Mesendoderm (in vitro differentiated cells): ENCODE results near the gene SLC8A3.

ENCODE experiments used
- DNase-seq: peaks from one replicate; pipeline ENCODE4 v3.0.0; 2013
- H2AK5ac ChIP-seq: 2 replicates; pipeline ENCODE4 v1.6.1; 2013; ENCODE audit warnings: low read length, inconsistent platforms
- H2BK120ac ChIP-seq: 2 replicates; pipeline ENCODE4 v1.6.1; 2013; ENCODE audit warnings: low read depth, mild to moderate bottlenecking, low read length, moderate library complexity, mixed read lengths
- H2BK15ac ChIP-seq: replicated peaks from 2 replicates; pipeline ENCODE4 v1.6.1; 2013; ENCODE audit warnings: low read depth, mild to moderate bottlenecking, moderate library complexity
- H2BK5ac ChIP-seq: 2 replicates; pipeline ENCODE4 v1.6.1; 2013; ENCODE audit warnings: low read length, inconsistent platforms
- H3K18ac ChIP-seq: 2 replicates; pipeline ENCODE4 v1.6.1; 2013; ENCODE audit warnings: mild to moderate bottlenecking, low read length, mixed read lengths
- H3K23ac ChIP-seq: one replicate; pipeline ENCODE4 v1.6.1; 2013; ENCODE audit warnings: low read length
- H3K27ac ChIP-seq: 2 replicates; pipeline ENCODE4 v1.5.1; 2013; ENCODE audit warnings: low read depth, mild to moderate bottlenecking, inconsistent platforms, low read length, moderate library complexity
- H3K27me3 ChIP-seq: 2 replicates; pipeline ENCODE4 v1.6.1; 2013; ENCODE audit warnings: low read length, control low read depth, mild to moderate bottlenecking, inconsistent platforms; ENCODE audit not compliant: insufficient read depth, poor library complexity
- H3K36me3 ChIP-seq: 2 replicates; pipeline ENCODE4 v1.6.1; 2013; ENCODE audit warnings: low read length, inconsistent platforms; ENCODE audit not compliant: control insufficient read depth, insufficient read depth
- H3K4ac ChIP-seq: one replicate; pipeline ENCODE4 v1.6.1; 2013; ENCODE audit warnings: low read depth, mild to moderate bottlenecking, low read length, moderate library complexity
- H3K4me1 ChIP-seq: 2 replicates; pipeline ENCODE4 v1.6.1; 2013; ENCODE audit warnings: low read depth, low read length, inconsistent platforms; ENCODE audit not compliant: control insufficient read depth
- H3K4me2 ChIP-seq: 2 replicates; pipeline ENCODE4 v1.6.1; 2013; ENCODE audit warnings: low read length
- H3K4me3 ChIP-seq: 2 replicates; pipeline ENCODE4 v1.5.1; 2013; ENCODE audit warnings: mild to moderate bottlenecking, low read length
- H3K56ac ChIP-seq: one replicate; pipeline ENCODE4 v1.6.1; 2013; ENCODE audit warnings: low read length
- H3K79me1 ChIP-seq: 2 replicates; pipeline ENCODE4 v1.6.1; 2013; ENCODE audit warnings: low read length, inconsistent platforms
- H3K79me2 ChIP-seq: 2 replicates; pipeline ENCODE4 v1.6.1; 2013; ENCODE audit warnings: mild to moderate bottlenecking, low read length; ENCODE audit not compliant: control insufficient read depth, insufficient read depth
- H3K9ac ChIP-seq: 2 replicates; pipeline ENCODE4 v1.6.1; 2013; ENCODE audit warnings: low read length, inconsistent platforms
- H4K5ac ChIP-seq: one replicate; pipeline ENCODE4 v1.6.1; 2013; ENCODE audit warnings: low read length
- H4K8ac ChIP-seq: one replicate; pipeline ENCODE4 v1.6.1; 2013; ENCODE audit warnings: low read depth, mild to moderate bottlenecking, control low read depth, low read length, moderate library complexity
- WGBS: extraction: QIAGEN DNeasy Blood & Tissue Kit; methylation state at CpG from one replicate; pipeline ENCODE4 v1.1.7; 2013; ENCODE audit warnings: low lambda C conversion rate, missing lambda C conversion rate; ENCODE audit not compliant: insufficient coverage; ENCODE audit errors: extremely low coverage; 5-methylcytosine and 5-hydroxymethylcytosine counted together

Gene SLC8A3

GRCh38 chr14:70033116-70033515, 155.6 kb downstream of the SLC8A3 start:
- no peak overlapping the region for H2BK15ac ChIP-seq
- H3K79me2 ChIP-seq: no peaks in the 10 kb centered on the region
- H3K9ac ChIP-seq: no peak overlapping the region
- H2AK5ac ChIP-seq: no peak overlapping the region
- peaks cover 6% of the 10 kb centered on the region for H3K4me1 ChIP-seq
- WGBS: no CpG with 5 or more reads among the region's 8 CpGs
- H3K79me1 ChIP-seq: no peaks in the 10 kb centered on the region
- no peak for DNase-seq
- H3K56ac ChIP-seq: no peak overlapping the region
- no peak overlapping the region for H3K18ac ChIP-seq
- no peaks in the 10 kb centered on the region for H3K36me3 ChIP-seq
- no peak overlapping the region for H4K5ac ChIP-seq
- no peak overlapping the region for H3K23ac ChIP-seq
- H3K4me3 ChIP-seq: no peak overlapping the region
- no peaks in the 10 kb centered on the region for H3K27me3 ChIP-seq
- H4K8ac ChIP-seq: no peak overlapping the region
- H2BK120ac ChIP-seq: no peak overlapping the region
- no peak overlapping the region for H3K27ac ChIP-seq
- H2BK5ac ChIP-seq: no peak overlapping the region
- H3K4me2 ChIP-seq: no peak overlapping the region
- H3K4ac ChIP-seq: no peak overlapping the region

GRCh38 chr14:70032447-70032846, 156.3 kb downstream of the SLC8A3 start:
- no peak overlapping the region for H3K23ac ChIP-seq
- H3K4ac ChIP-seq: no peak overlapping the region
- DNase-seq: peak; percentile 79
- H3K36me3 ChIP-seq: no peaks in the 10 kb centered on the region
- WGBS: no CpG with 5 or more reads among the region's 3 CpGs
- H3K4me1 ChIP-seq: peaks cover 6% of the 10 kb centered on the region
- H3K27me3 ChIP-seq: no peaks in the 10 kb centered on the region
- H2BK5ac ChIP-seq: no peak overlapping the region
- H2BK15ac ChIP-seq: no peak overlapping the region
- H3K4me2 ChIP-seq: no peak overlapping the region
- no peak overlapping the region for H2AK5ac ChIP-seq
- H3K56ac ChIP-seq: no peak overlapping the region
- H3K79me1 ChIP-seq: no peaks in the 10 kb centered on the region
- H2BK120ac ChIP-seq: no peak overlapping the region
- H3K4me3 ChIP-seq: no peak overlapping the region
- no peak overlapping the region for H4K8ac ChIP-seq
- no peak overlapping the region for H3K9ac ChIP-seq
- H3K27ac ChIP-seq: no peak overlapping the region
- H3K79me2 ChIP-seq: no peaks in the 10 kb centered on the region
- no peak overlapping the region for H4K5ac ChIP-seq
- no peak overlapping the region for H3K18ac ChIP-seq

GRCh38 chr14:70032016-70032415, 156.7 kb downstream of the SLC8A3 start:
- no peak overlapping the region for H3K23ac ChIP-seq
- no peak overlapping the region for H4K8ac ChIP-seq
- H3K79me2 ChIP-seq: no peaks in the 10 kb centered on the region
- H3K18ac ChIP-seq: no peak overlapping the region
- H3K79me1 ChIP-seq: no peaks in the 10 kb centered on the region
- no peaks in the 10 kb centered on the region for H3K36me3 ChIP-seq
- H3K27ac ChIP-seq: no peak overlapping the region
- H3K4me1 ChIP-seq: peaks cover 6% of the 10 kb centered on the region
- H2BK120ac ChIP-seq: no peak overlapping the region
- no peak overlapping the region for H3K56ac ChIP-seq
- no peak overlapping the region for H2BK15ac ChIP-seq
- no peak for DNase-seq
- H3K27me3 ChIP-seq: no peaks in the 10 kb centered on the region
- no peak overlapping the region for H3K4ac ChIP-seq
- no peak overlapping the region for H2BK5ac ChIP-seq
- no peak overlapping the region for H3K9ac ChIP-seq
- WGBS: no CpG with 5 or more reads among the region's 9 CpGs
- no peak overlapping the region for H3K4me2 ChIP-seq
- H2AK5ac ChIP-seq: no peak overlapping the region
- H3K4me3 ChIP-seq: no peak overlapping the region
- H4K5ac ChIP-seq: no peak overlapping the region

- H2AK5ac ChIP-seq: no peak overlapping the region
- no peak overlapping the region for H4K8ac ChIP-seq
- H3K56ac ChIP-seq: no peak overlapping the region
- H3K79me1 ChIP-seq: no peaks in the 10 kb centered on the region
- no peak overlapping the region for H3K4me2 ChIP-seq
- no peak overlapping the region for H3K4me3 ChIP-seq
- H2BK5ac ChIP-seq: no peak overlapping the region
- no peaks in the 10 kb centered on the region for H3K36me3 ChIP-seq
- no peaks in the 10 kb centered on the region for H3K79me2 ChIP-seq
- H2BK120ac ChIP-seq: no peak overlapping the region
- H3K27ac ChIP-seq: no peak overlapping the region
- H3K9ac ChIP-seq: no peak overlapping the region
- H3K23ac ChIP-seq: no peak overlapping the region
- no peak overlapping the region for H4K5ac ChIP-seq
- H3K4ac ChIP-seq: no peak overlapping the region
- H3K4me1 ChIP-seq: peaks cover 6% of the 10 kb centered on the region
- DNase-seq: no peak
- no peak overlapping the region for H3K18ac ChIP-seq
- WGBS: no CpG with 5 or more reads among the region's 6 CpGs
- H2BK15ac ChIP-seq: no peak overlapping the region
- H3K27me3 ChIP-seq: no peaks in the 10 kb centered on the region
Observed at GRCh38 chr14:70029296-70030132, 159.2 kb downstream of the SLC8A3 start.

- no peak overlapping the region for H2BK5ac ChIP-seq
- no peak overlapping the region for H3K23ac ChIP-seq
- H2BK120ac ChIP-seq: no peak overlapping the region
- no peak overlapping the region for H3K4me3 ChIP-seq
- H3K4me2 ChIP-seq: no peak overlapping the region
- no peaks in the 10 kb centered on the region for H3K79me2 ChIP-seq
- H3K4me1 ChIP-seq: peaks cover 5% of the 10 kb centered on the region
- no peak overlapping the region for H2BK15ac ChIP-seq
- H3K56ac ChIP-seq: no peak overlapping the region
- H4K5ac ChIP-seq: no peak overlapping the region
- no peak overlapping the region for H3K27ac ChIP-seq
- H3K79me1 ChIP-seq: no peaks in the 10 kb centered on the region
- DNase-seq: peak; percentile 67
- no peak overlapping the region for H3K9ac ChIP-seq
- H3K4ac ChIP-seq: no peak overlapping the region
- no peak overlapping the region for H2AK5ac ChIP-seq
- no peak overlapping the region for H4K8ac ChIP-seq
- no peaks in the 10 kb centered on the region for H3K36me3 ChIP-seq
- WGBS: no CpG with 5 or more reads among the region's 17 CpGs
- no peak overlapping the region for H3K18ac ChIP-seq
- no peaks in the 10 kb centered on the region for H3K27me3 ChIP-seq
Observed at GRCh38 chr14:70027785-70028428, 160.8 kb downstream of the SLC8A3 start.
